ENCODE measurements around the gene PSME4.

- TF ChIP-seq SUZ12 (IDR thresholded peaks at IDR 0.05): no peak
- no peak for TF ChIP-seq ZNF384 (IDR thresholded peaks at IDR 0.05)
- no peak for TF ChIP-seq TARDBP (IDR thresholded peaks at IDR 0.05)
- TF ChIP-seq FOXK2 (IDR thresholded peaks at IDR 0.05): no peak
- no peak for TF ChIP-seq SP1 (IDR thresholded peaks at IDR 0.05)
- TF ChIP-seq CTBP1 (IDR thresholded peaks at IDR 0.05; ENCODE audit: borderline replicate concordance): no peak
- TF ChIP-seq FOXM1 (IDR thresholded peaks at IDR 0.05; ENCODE audit: borderline replicate concordance): no peak
- no peak for TF ChIP-seq NFRKB (IDR thresholded peaks at IDR 0.05)
- TF ChIP-seq ARNT (IDR thresholded peaks at IDR 0.05): no peak
- no peak for TF ChIP-seq PKNOX1 (IDR thresholded peaks at IDR 0.05)
- no peak for TF ChIP-seq BHLHE40 (IDR thresholded peaks at IDR 0.05; ENCODE audit: borderline replicate concordance)
- TF ChIP-seq ELF4 (IDR thresholded peaks at IDR 0.05): no peak
- TF ChIP-seq LEF1 (IDR thresholded peaks at IDR 0.05; ENCODE audit: borderline replicate concordance): no peak
Observed at GRCh38 chr2:53991948-53992347, 21.2 kb upstream of the PSME4 start.
